SK-MEL-5 (cell line): ENCODE data around the gene CHD9. TPM values are rescaled to one million over a fixed set of nuclear protein-coding genes. Genes with fewer than 3 reads are reported as not detected.
"Not testable (repeated sequence)": the region's sequence is repeated elsewhere in the genome, so short reads cannot be mapped to it uniquely, and the experiment has no call there.

Source experiments
- DNase-seq: peaks from one replicate; pipeline ENCODE4 v3.0.0-alpha.2; 2016; ENCODE audit warnings: low read depth, low spot score
- in situ Hi-C: cut with HindIII; loops from 2 replicates; pipeline ENCODE4 v1.10.0; 2016; ENCODE audit warnings: low sequenced_read_pairs, high pct_unique_total_duplicates, low pct_unique_long_range_greater_than_20kb
- polyA plus RNA-seq, 2 experiments: library from polyadenylated mRNA; depleted of rRNA; stranded (reverse); fragments of >200 nt; gene quantifications; 2 replicates each; pipeline ENCODE4 v1.2.3, GENCODE V29; 2015
- total RNA-seq: library from RNA; depleted of rRNA; stranded (reverse); fragments of >200 nt; shearing (Covaris generic); gene quantifications from 2 replicates; pipeline ENCODE4 v1.2.3, GENCODE V29; 2014; rRNA removed

The CHD9 gene
- total RNA-seq: 20.3 and 34.6 TPM in 2 replicates
- 16.1 and 22.4 TPM in 2 replicates for polyA plus RNA-seq (2015; cell fraction: cytosol; rRNA removed)
- 49.9 and 60.2 TPM in 2 replicates for polyA plus RNA-seq (2015; cell fraction: nucleus; rRNA removed)

GRCh38 chr16:53054670-53055485 is at the start of gene CHD9:
CHD9 (plus strand) TSS chr16:53054991; CDS start chr16:53156090, 101,099 bp downstream.
- in situ Hi-C loops: no loop called here

GRCh38 chr16:53007095-53007494 is 47.7 kb upstream of the CHD9 start:
- DNase-seq: peak; percentile 4
- in situ Hi-C loops: no loop called here

More at GRCh38 chr16:53054670-53055485, at the start of gene CHD9:
- peak; percentile 75 for DNase-seq

GRCh38 chr16:53014287-53014686 is 40.5 kb upstream of the CHD9 start:
- in situ Hi-C loops: no loop called here
- no peak for DNase-seq

DNA sequence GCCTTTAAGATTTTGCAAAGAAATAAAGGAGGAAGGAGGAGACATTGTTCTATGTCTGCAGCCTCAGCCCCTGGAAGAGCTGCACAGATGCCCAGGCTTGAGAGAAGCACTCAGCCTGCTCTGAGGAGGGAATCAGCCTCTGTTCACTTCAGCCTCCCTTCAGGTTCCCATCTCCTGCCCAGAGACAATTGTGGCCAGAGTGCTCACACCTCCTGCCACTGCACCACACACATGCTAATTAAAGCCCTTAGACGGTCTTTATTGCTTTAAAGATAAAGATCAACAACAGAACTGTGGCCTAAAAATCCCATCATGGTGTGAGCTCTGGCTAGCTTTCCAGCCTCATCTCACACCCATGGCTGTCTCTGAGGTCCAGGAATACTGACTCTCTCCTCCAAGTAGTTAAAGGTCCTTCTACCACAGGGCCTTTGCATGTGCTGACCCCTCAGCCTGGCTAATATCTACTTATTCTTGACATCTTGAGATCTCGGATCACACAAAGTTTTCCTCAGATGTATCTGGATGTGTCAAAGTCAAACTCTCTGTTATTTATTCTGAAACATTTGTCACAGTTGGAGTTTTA is 35.9 kb upstream of the CHD9 start:
- in situ Hi-C loops: no loop called here
- DNase-seq: no peak

- peak; percentile 67 for DNase-seq
- in situ Hi-C loops: no loop called here
Observed at GRCh38 chr16:53022374-53022773, 32.4 kb upstream of the CHD9 start.

DNA sequence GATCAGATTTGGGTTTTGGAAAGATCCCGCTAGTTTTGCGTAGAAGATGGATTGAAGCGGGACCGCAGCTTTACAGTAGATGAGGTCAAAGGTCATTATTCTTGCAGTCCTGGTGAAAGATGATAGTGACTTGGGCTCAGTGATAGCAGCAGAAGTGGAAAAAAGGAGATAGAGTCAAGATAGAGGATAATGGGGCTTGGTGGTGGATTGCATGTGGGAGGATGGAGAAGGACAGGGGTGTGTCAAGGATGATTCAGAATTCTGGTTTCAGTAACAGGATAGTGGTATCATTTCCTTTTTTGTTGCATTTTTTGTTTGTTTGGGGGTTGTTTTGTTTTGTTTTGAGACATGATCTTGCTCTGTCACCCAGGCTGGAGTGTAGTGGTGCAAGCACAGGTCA is 30.7 kb upstream of the CHD9 start:
- in situ Hi-C loops: no loop called here
- no peak for DNase-seq

DNA sequence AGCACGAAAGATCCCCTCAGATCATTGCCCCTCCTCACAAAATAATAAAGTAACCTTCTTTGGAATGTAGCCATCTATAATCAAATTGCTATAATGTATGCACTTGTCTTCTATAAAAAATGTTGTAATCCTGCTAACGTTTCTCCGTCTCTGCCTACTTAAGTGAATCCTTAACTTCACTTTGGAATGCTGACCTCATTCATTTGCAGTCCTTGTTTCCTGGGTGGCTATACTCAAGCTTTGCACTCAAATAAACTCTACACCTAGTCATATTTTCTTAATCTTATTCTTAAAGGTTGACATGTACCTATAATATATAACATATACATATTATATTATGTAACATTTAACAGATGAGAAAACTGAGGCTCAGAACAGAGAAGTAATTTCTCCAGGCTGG is 24.8 kb upstream of the CHD9 start:
- DNase-seq: no peak
- in situ Hi-C loops: no loop called here

DNA sequence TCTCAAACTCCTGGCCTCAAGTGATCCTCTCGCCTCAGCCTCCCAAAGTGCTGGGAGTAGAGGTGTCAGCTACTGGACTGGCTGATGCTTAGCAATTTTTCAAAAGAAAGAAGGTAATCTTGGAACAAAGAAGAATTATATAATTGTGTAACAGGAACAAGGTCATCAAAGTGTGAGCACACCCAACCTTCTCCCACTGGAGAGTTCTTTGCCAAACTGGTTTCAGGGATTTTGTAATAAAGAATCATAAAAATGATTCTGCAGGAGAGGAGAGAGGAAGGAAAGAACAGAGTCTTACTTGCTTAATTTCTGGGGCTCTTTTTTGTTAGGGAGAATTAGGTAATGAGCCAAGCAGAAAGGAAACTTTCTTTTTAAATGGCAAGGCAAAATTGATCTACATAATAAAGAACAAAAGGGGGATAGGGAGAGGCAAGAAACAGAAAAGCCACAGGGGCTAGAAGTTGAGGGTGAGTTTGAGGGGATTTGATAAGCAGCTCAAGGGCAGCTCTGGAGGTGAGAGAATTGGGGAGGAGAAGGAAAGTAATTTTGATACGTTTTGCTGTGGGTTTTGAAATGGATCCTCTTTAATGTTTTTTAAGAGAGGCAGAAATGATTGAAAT is 23.4 kb upstream of the CHD9 start:
- DNase-seq: no peak
- in situ Hi-C loops: no loop called here

DNA sequence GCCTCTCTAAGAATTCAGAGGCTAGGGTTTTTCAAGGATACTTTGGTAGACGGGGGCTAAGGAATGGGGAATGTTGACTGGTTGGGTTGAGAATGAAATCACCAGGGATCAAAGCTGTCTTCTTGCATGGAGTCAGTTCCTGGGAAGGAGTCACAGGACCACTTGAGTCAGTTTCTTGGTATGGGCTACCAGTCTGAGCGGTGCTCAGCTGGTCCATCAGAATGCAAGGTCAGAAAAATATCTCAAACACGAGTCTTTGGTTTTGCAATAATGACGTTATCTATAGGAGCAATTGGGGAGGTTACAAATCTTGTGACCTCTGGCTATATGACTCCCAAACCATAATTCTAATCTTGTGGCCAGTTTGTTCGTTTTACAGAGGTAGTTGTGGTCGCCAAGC is 20.5 kb upstream of the CHD9 start:
- no peak for DNase-seq
- in situ Hi-C loops: no loop called here

DNA sequence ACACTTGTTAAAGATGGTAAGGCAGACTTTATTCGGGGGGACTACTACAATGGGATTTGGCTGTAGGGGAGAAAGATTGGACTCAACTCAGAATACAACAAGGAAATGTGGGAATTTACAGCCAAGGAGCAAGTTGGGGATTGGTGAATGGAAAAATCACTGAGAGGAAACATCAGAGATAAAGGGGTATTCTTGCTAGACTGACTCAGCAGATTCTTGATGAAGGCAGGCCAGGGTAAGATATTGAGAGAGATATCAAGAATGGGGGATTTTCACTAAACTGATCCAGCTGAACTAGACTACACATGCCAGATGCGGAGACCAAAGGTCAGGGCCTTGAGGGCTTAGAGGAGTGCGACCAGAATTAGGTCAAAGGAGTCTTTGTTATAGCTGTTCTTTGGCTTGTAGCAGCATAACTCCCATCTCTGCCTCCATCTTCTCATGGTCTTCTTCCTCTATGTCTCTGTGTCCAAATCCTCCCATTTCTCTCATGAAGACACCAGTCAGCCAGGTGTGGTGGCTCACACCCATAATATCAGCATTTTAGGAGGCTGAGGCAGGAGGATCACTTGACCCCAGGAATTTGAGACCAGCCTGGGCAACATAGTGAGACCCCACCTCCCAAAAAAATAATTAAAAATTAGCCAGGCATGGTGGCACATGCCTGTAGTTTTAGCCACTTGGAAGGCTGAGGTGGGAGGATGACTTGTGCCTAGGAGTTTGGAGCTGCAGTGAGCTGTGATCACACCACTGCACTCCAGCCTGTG is 19.4 kb upstream of the CHD9 start:
- no peak for DNase-seq
- in situ Hi-C loops: no loop called here

- in situ Hi-C loops: no loop called here
Observed at GRCh38 chr16:53036066-53036465, 18.7 kb upstream of the CHD9 start.

GRCh38 chr16:53036711-53037110 is 18.1 kb upstream of the CHD9 start:
- in situ Hi-C loops, DNase-seq: not testable (repeated sequence)

More at GRCh38 chr16:53036066-53036465, 18.7 kb upstream of the CHD9 start:
- no peak for DNase-seq

DNA sequence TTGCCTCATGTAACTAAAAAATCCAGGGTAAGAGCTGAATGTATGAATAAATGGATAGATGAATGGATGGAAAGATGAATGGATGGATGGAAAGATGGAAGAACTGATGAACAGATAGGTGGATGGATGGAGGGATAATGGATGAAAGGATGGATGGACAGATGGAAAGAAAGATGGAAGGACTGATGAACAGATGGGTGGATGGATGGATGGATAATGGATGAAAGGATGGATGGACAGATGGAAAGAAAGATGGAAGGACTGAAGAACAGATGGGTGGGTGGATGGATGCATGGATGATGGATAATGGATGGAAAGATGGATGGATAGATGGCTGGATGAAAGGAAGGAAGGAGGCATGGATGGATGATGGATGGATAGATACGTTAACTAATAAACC is 14.0 kb upstream of the CHD9 start:
- in situ Hi-C loops: no loop called here

GRCh38 chr16:53041320-53042051 is 13.3 kb upstream of the CHD9 start:
- no peak for DNase-seq
- in situ Hi-C loops: no loop called here

More for the DNA sequence above, 14.0 kb upstream of the CHD9 start:
- no peak for DNase-seq

DNA sequence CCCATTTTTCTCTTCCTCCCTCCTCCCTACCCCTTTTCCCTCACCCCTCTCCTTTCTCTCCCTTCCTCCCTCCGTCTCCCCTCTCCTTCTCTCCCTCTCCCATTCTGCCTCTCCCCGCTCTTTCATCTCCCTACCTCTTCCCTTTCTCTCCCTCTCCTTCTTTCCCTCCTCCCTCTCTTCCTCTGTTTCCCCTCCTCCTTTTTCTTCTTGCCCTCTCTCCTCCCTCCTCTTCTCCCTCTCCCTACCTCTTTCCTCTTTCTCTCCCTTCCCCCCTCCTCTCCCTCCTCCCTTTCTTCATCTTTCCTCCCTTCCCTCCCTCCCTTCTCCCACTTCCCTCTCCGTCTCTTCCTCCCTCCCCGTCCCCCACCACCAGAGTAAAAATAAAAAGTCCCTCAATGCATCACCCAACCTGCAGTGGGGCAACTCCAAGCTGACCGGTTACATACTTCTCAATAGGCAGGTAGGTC is 12.5 kb upstream of the CHD9 start:
- no peak for DNase-seq
- in situ Hi-C loops: no loop called here

- no peak for DNase-seq
- in situ Hi-C loops: no loop called here
Observed at GRCh38 chr16:53043428-53043831, 11.4 kb upstream of the CHD9 start.

DNA sequence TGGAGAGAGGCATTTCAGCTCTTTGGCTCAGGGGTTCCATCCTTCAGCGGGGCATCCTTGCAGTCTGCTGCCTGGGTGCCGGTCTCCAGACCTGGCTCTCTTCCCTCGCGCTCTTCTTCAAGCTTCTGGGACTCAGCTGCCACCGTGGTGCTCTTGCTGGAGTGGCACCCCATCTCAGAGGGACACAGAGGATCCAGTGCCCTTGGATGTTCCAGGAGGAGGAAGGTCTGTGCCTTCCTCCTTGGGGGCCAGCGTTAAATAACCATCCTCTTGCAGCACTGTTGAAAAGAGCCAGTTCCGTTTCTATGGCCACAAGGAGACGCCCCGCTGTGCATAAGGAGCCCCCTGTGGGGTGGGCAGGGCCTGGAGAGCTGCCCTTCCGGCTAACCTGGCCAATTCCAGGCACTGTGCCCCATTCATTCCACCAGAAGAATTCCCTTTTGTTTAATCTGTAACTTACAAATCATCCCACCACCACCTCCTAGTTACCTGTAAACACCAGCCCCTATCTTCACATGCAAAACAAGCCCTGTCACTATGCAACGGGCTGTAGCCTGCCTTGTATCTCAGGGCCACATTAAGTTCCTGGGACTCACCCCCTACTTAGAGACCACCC is 10.7 kb upstream of the CHD9 start:
- in situ Hi-C loops: no loop called here
- DNase-seq: no peak
